Measurements from ENCODE around the gene SLC25A15.

Gene SLC25A15

GRCh38 chr13:40774672-40775071 is 14.7 kb upstream of the SLC25A15 start:
- TF ChIP-seq, protein P1, sequence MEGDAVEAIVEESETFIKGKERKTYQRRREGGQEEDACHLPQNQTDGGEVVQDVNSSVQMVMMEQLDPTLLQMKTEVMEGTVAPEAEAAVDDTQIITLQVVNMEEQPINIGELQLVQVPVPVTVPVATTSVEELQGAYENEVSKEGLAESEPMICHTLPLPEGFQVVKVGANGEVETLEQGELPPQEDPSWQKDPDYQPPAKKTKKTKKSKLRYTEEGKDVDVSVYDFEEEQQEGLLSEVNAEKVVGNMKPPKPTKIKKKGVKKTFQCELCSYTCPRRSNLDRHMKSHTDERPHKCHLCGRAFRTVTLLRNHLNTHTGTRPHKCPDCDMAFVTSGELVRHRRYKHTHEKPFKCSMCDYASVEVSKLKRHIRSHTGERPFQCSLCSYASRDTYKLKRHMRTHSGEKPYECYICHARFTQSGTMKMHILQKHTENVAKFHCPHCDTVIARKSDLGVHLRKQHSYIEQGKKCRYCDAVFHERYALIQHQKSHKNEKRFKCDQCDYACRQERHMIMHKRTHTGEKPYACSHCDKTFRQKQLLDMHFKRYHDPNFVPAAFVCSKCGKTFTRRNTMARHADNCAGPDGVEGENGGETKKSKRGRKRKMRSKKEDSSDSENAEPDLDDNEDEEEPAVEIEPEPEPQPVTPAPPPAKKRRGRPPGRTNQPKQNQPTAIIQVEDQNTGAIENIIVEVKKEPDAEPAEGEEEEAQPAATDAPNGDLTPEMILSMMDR (conservative IDR thresholded peaks at IDR 0.05; ENCODE audit: low read depth, low read length) = no peak
- no peak overlapping the region for H3K4me3 ChIP-seq (ENCODE audit: low read length)
- DNase-seq (ENCODE audit: low read depth) = no peak

DNA sequence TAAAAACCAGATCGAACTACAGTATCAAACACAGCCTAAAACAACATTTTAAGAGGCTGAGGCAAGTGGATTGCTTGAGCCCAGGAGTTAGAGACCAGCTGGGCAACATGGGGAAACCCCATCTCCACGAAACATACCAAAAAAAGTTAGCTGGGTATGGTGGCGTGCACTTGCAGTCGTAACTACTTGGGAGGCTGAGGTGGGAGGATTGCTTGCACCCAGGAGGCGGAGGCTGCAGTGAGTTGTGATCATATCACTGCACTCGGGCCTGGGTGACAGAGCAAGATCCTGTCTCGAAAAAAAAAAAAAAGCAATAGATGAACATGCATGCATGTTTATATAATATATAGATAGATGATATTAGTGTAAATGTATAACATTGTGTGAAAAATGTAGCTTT is 13.2 kb upstream of the SLC25A15 start:
- TF ChIP-seq, protein P1 (conservative IDR thresholded peaks at IDR 0.05; ENCODE audit: low read depth, low read length) = no peak
- no peak for DNase-seq (ENCODE audit: low read depth)
- no peak overlapping the region for H3K4me3 ChIP-seq (ENCODE audit: low read length)

- H3K4me3 ChIP-seq (ENCODE audit: low read length) = no peak overlapping the region
- TF ChIP-seq, protein P1 (conservative IDR thresholded peaks at IDR 0.05; ENCODE audit: low read depth, low read length) = no peak
- DNase-seq (ENCODE audit: low read depth) = no peak
Measured at GRCh38 chr13:40776681-40777165, 12.7 kb upstream of the SLC25A15 start.

DNA sequence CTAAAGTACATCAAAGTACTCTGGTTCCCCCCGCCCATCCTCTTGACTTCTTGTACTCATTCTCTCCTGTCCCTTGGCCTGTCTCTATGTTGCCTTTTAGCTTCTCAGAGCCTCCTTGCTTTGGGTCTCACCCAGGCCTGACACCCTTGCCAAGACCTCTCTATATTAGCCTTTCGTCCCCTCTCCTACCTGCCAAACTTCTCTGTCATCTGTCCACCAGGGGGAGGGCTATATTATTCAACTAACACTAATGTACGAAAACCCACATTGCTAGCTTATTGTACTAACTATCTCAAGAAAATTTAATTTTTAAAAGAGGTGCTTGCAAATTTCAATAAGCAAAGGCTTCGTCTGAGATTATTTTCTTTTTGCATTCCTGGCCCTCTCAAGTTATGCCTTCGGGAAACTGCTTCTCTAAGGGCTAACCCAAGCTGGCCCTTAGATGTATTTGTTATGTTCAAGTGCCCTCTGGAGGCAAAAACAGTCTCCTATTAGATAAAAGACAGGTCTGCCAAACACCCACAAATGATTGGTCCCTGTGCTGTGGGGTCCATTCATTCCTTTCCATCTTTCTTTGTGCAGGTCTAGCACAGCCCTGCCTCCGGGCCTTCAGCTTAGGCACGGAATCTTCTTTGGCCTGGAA is 12.1 kb upstream of the SLC25A15 start:
- peak overlapping the region; percentile 33 for H3K4me3 ChIP-seq (ENCODE audit: low read length)
- DNase-seq (ENCODE audit: low read depth) = no peak
- TF ChIP-seq, protein P1 (conservative IDR thresholded peaks at IDR 0.05; ENCODE audit: low read depth, low read length) = peak; percentile 59

DNA sequence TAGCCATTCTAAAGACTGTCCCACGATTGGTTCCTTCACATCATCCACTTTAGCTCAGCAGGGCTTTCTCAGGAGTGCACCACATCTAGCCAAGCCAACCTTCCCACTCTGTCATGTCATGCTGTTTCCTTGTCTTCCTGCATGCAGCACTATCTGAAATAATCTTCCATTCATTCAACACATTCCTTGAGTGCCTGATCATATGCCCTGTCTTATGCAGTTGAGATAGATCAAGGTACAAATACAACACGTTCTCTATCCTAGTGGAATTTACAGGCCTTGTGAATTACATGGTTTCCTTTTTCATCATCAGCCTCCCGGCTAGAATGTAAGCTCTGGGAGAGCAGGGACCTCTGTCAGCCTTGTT is 11.6 kb upstream of the SLC25A15 start:
- no peak for DNase-seq (ENCODE audit: low read depth)
- H3K4me3 ChIP-seq (ENCODE audit: low read length) = no peak overlapping the region
- TF ChIP-seq, protein P1 (conservative IDR thresholded peaks at IDR 0.05; ENCODE audit: low read depth, low read length) = no peak

GRCh38 chr13:40779049-40779448 is 10.4 kb upstream of the SLC25A15 start:
- DNase-seq (ENCODE audit: low read depth) = no peak
- TF ChIP-seq, protein P1 (conservative IDR thresholded peaks at IDR 0.05; ENCODE audit: low read depth, low read length) = no peak
- no peak overlapping the region for H3K4me3 ChIP-seq (ENCODE audit: low read length)

- TF ChIP-seq, protein P1 (conservative IDR thresholded peaks at IDR 0.05; ENCODE audit: low read depth, low read length) = no peak
Measured at GRCh38 chr13:40779796-40780285, 9.6 kb upstream of the SLC25A15 start.

More at GRCh38 chr13:40779796-40780285, 9.6 kb upstream of the SLC25A15 start:
- no peak for DNase-seq (ENCODE audit: low read depth)
- no peak overlapping the region for H3K4me3 ChIP-seq (ENCODE audit: low read length)

Measured in retinal pigment epithelial cell (primary cell).